Large intestine (tissue), 3 donors: ENCODE measurements around the gene GAPDH. TPM values are rescaled to one million over a fixed set of nuclear protein-coding genes. Genes with fewer than 3 reads are reported as not detected.

ENCODE experiments used
- DNase-seq, 2 donors: peaks; one replicate each; pipeline versions ENCODE4 v3.0.0 to v3.0.0-alpha.2; 2013
- H3K27ac ChIP-seq: one replicate; pipeline ENCODE4 v1.5.1; 2013; ENCODE audit warnings: low read length
- H3K27me3 ChIP-seq: 2 replicates; pipeline ENCODE4 v1.6.1; 2013; ENCODE audit warnings: low read length; ENCODE audit not compliant: control insufficient read depth, insufficient read depth
- H3K36me3 ChIP-seq: 2 replicates; pipeline ENCODE4 v1.6.1; 2013; ENCODE audit warnings: low read length; ENCODE audit not compliant: control insufficient read depth, insufficient read depth
- H3K4me1 ChIP-seq: one replicate; pipeline ENCODE4 v1.6.1; 2013; ENCODE audit warnings: low read length; ENCODE audit not compliant: control insufficient read depth, insufficient read depth
- H3K4me3 ChIP-seq: one replicate; pipeline ENCODE4 v1.5.1; 2013; ENCODE audit warnings: low read length
- H3K9me3 ChIP-seq: one replicate; pipeline ENCODE4 v1.6.1; 2013; ENCODE audit warnings: mild to moderate bottlenecking, low read depth, low read length, moderate library complexity; ENCODE audit not compliant: control insufficient read depth
- WGBS: methylation state at CpG from one replicate; pipeline ENCODE4 v1.1.5; 2013; ENCODE audit warnings: low lambda C conversion rate; ENCODE audit not compliant: insufficient coverage; 5-methylcytosine and 5-hydroxymethylcytosine counted together
- polyA plus RNA-seq: library from polyadenylated mRNA; unstranded; fragments of 120-200 nt; gene quantifications from one replicate; pipeline ENCODE4 v1.2.1, GENCODE V29; 2013

GAPDH gene
- polyA plus RNA-seq, 1 donor: 2,065 TPM

- Histone ChIP-seq H3K4me1 (peaks cover 5% of the 10 kb centered on the region), H3K9me3 (no peaks in the 10 kb centered on the region), H3K27me3 (no peaks in the 10 kb centered on the region), H3K27ac (no peak overlapping the region), H3K4me3 (no peak overlapping the region), H3K36me3 (peaks cover 92% of the 10 kb centered on the region)
- DNase-seq: no peak
- WGBS: 71% methylated on average over 1 of the region's 19 CpGs
Measured at GRCh38 chr12:6526766-6527525, 7.4 kb upstream of the GAPDH start.

- H3K9me3 ChIP-seq: no peaks in the 10 kb centered on the region
- no CpG with 5 or more reads among the region's 4 CpGs for WGBS
- no peak overlapping the region for H3K4me3 ChIP-seq
- no peaks in the 10 kb centered on the region for H3K27me3 ChIP-seq
- H3K27ac ChIP-seq: no peak overlapping the region
- peaks cover 84% of the 10 kb centered on the region for H3K36me3 ChIP-seq
- peaks cover 13% of the 10 kb centered on the region for H3K4me1 ChIP-seq
- DNase-seq: no peak
Measured at GRCh38 chr12:6527711-6528110, 6.6 kb upstream of the GAPDH start.

GRCh38 chr12:6528539-6529235 lies 5.6 kb upstream of the GAPDH start:
- DNase-seq: no peak
- H3K4me1 ChIP-seq: peaks cover 19% of the 10 kb centered on the region
- 80% methylated on average over 1 of the region's 17 CpGs for WGBS
- no peaks in the 10 kb centered on the region for H3K9me3 ChIP-seq
- H3K27ac ChIP-seq: no peak overlapping the region
- H3K4me3 ChIP-seq: no peak overlapping the region
- peaks cover 74% of the 10 kb centered on the region for H3K36me3 ChIP-seq
- H3K27me3 ChIP-seq: no peaks in the 10 kb centered on the region

GRCh38 chr12:6529291-6529737 lies 5.0 kb upstream of the GAPDH start:
- DNase-seq: no peak
- no CpG with 5 or more reads among the region's 9 CpGs for WGBS
- Histone ChIP-seq H3K4me1 (peaks cover 19% of the 10 kb centered on the region), H3K27ac (no peak overlapping the region), H3K27me3 (no peaks in the 10 kb centered on the region), H3K36me3 (peaks cover 69% of the 10 kb centered on the region), H3K9me3 (no peaks in the 10 kb centered on the region), H3K4me3 (no peak overlapping the region)

GRCh38 chr12:6530576-6531260 lies 3.6 kb upstream of the GAPDH start:
- DNase-seq: no peak

GRCh38 chr12:6532051-6532926 lies 2.0 kb upstream of the GAPDH start:
- H3K27ac ChIP-seq: peak overlapping the region; percentile 98
- DNase-seq: peak; percentile 79 to 86
- no CpG with 5 or more reads among the region's 20 CpGs for whole genome bisulfite sequencing
- peaks cover 55% of the 10 kb centered on the region for H3K36me3 ChIP-seq
- H3K9me3 ChIP-seq: no peaks in the 10 kb centered on the region
- H3K4me3 ChIP-seq: peak overlapping the region; percentile 99
- H3K27me3 ChIP-seq: no peaks in the 10 kb centered on the region
- H3K4me1 ChIP-seq: peaks cover 32% of the 10 kb centered on the region

More at GRCh38 chr12:6530576-6531260, 3.6 kb upstream of the GAPDH start:
- no peak overlapping the region for H3K4me3 ChIP-seq
- H3K9me3 ChIP-seq: no peaks in the 10 kb centered on the region
- H3K27ac ChIP-seq: no peak overlapping the region
- peaks cover 21% of the 10 kb centered on the region for H3K4me1 ChIP-seq
- H3K36me3 ChIP-seq: peaks cover 56% of the 10 kb centered on the region
- WGBS: 94% methylated on average over 3 of the region's 18 CpGs
- H3K27me3 ChIP-seq: no peaks in the 10 kb centered on the region

GRCh38 chr12:6532927-6533652 lies 1.2 kb upstream of the GAPDH start:
- no peaks in the 10 kb centered on the region for H3K9me3 ChIP-seq
- peaks cover 55% of the 10 kb centered on the region for H3K36me3 ChIP-seq
- DNase-seq: peak in 1 of 2 donors; percentile 76
- H3K27me3 ChIP-seq: no peaks in the 10 kb centered on the region
- H3K4me1 ChIP-seq: peaks cover 32% of the 10 kb centered on the region
- H3K4me3 ChIP-seq: peak overlapping the region; percentile 99
- H3K27ac ChIP-seq: peak overlapping the region; percentile 98
- no CpG with 5 or more reads among the region's 14 CpGs for WGBS

- peak overlapping the region; percentile 99 for H3K4me3 ChIP-seq
- no CpG with 5 or more reads among the region's 9 CpGs for WGBS
- H3K4me1 ChIP-seq: peaks cover 32% of the 10 kb centered on the region
- no peaks in the 10 kb centered on the region for H3K9me3 ChIP-seq
- H3K27me3 ChIP-seq: no peaks in the 10 kb centered on the region
- peak in 1 of 2 donors; percentile 90 for DNase-seq
- peak overlapping the region; percentile 98 for H3K27ac ChIP-seq
- peaks cover 55% of the 10 kb centered on the region for H3K36me3 ChIP-seq
Measured at GRCh38 chr12:6533653-6533922, 729 bp upstream of the GAPDH start.

- Histone ChIP-seq H3K4me3 (peak overlapping the region; percentile 99), H3K27me3 (no peaks in the 10 kb centered on the region), H3K27ac (peak overlapping the region; percentile 98), H3K4me1 (peaks cover 33% of the 10 kb centered on the region), H3K36me3 (peaks cover 50% of the 10 kb centered on the region), H3K9me3 (no peaks in the 10 kb centered on the region)
- no CpG with 5 or more reads among the region's 25 CpGs for WGBS
- DNase-seq: no peak
Measured at GRCh38 chr12:6534695-6534944, 303 bp downstream of the GAPDH start.
